GM19438 (cell line): ENCODE data around the gene PRR23E.

Source experiments
- ATAC-seq: cut with Tn5 transposase; IDR thresholded peaks from one replicate; pipeline ENCODE4 v1.9.1; 2021; ENCODE audit warnings: low read depth; ENCODE audit not compliant: unreplicated experiment

Gene PRR23E

GRCh38 chr3:127222163-127222562 is 29.2 kb downstream of the PRR23E start:
- ATAC-seq = no peak

GRCh38 chr3:127222664-127223063 is 29.7 kb downstream of the PRR23E start:
- ATAC-seq = no peak

GRCh38 chr3:127224118-127224517 is 31.2 kb downstream of the PRR23E start:
- no peak for ATAC-seq

GRCh38 chr3:127226457-127226856 is 33.5 kb downstream of the PRR23E start:
- no peak for ATAC-seq

GRCh38 chr3:127226946-127227842 is 34.3 kb downstream of the PRR23E start:
- no peak for ATAC-seq

- ATAC-seq = no peak
These were observed 35.9 kb downstream of the PRR23E start for GRCh38 chr3:127228866-127229265.

GRCh38 chr3:127233371-127233770 is 40.4 kb downstream of the PRR23E start:
- ATAC-seq = no peak

GRCh38 chr3:127234778-127235177 is 41.8 kb downstream of the PRR23E start:
- no peak for ATAC-seq

- no peak for ATAC-seq
These were observed 42.8 kb downstream of the PRR23E start for GRCh38 chr3:127235706-127236105.

- no peak for ATAC-seq
These were observed 44.9 kb downstream of the PRR23E start for GRCh38 chr3:127237835-127238234.

GRCh38 chr3:127238602-127239001 is 45.7 kb downstream of the PRR23E start:
- ATAC-seq = no peak

- no peak for ATAC-seq
These were observed 54.4 kb downstream of the PRR23E start for GRCh38 chr3:127247292-127247691.
